Endothelial cell of umbilical vein (primary cell): ENCODE results near the gene EYS. TPM values are rescaled to one million over a fixed set of nuclear protein-coding genes. Genes with fewer than 3 reads are reported as not detected.

Experiments
- BruUV-seq: library from RNA; stranded (reverse); fragments of 400-500 nt; replicated peaks from 2 replicates; lab custom pipeline; 2021; lab: Mats Ljungman, UMichigan
- CTCF ChIA-PET: fragments of 300-600, 350-600 bp; sonication (Branson Sonifier 250); formaldehyde crosslinking; loops from one replicate; lab custom pipeline; 2021; ENCODE audit warnings: antibody characterized with exemption, inconsistent platforms; lab: Charles Lee
- POLR2A ChIA-PET: fragments of 300-600, 350-600 bp; sonication (Branson Sonifier 250); formaldehyde crosslinking; loops from one replicate; lab custom pipeline; 2021; ENCODE audit warnings: antibody characterized with exemption, inconsistent platforms; lab: Charles Lee
- DNase-seq: peaks from one replicate; pipeline ENCODE4 v3.0.0-alpha.2; 2011; ENCODE audit warnings: low read depth, low spot score
- FAIRE-seq: peaks from 2 replicates; lab custom pipeline; 2011; peaks lifted over from hg19 to GRCh38; lab: Jason Lieb, UNC
- H2AFZ ChIP-seq: 2 replicates; pipeline ENCODE4 v1.6.0; 2012; ENCODE audit warnings: low read depth, low read length, control low read depth, inconsistent platforms
- H3K27ac ChIP-seq: 2 replicates; pipeline ENCODE4 v1.5.1; 2011; ENCODE audit warnings: low read depth, mild to moderate bottlenecking, control low read depth, low read length, moderate library complexity; ENCODE audit not compliant: insufficient read depth
- H3K27me3 ChIP-seq, 2 experiments: 2 replicates each; pipeline versions ENCODE4 v1.6.0 to v1.6.1; 2011; ENCODE audit warnings: low read length in 2 of 2, mixed read lengths in 1 of 2; ENCODE audit not compliant: control insufficient read depth in 2 of 2, insufficient read depth in 2 of 2
- H3K36me3 ChIP-seq, 2 experiments: 2 replicates in 1 of 2; 3 replicates in 1 of 2; pipeline ENCODE4 v1.5.1; 2011; ENCODE audit warnings: low read length in 2 of 2, mild to moderate bottlenecking in 1 of 2, moderate library complexity in 1 of 2; ENCODE audit not compliant: control insufficient read depth in 2 of 2, insufficient read depth in 2 of 2; ENCODE audit errors: extremely low read depth in 1 of 2
- H3K4me1 ChIP-seq: 3 replicates; pipeline ENCODE4 v1.5.1; 2011; ENCODE audit warnings: mild to moderate bottlenecking, low read length; ENCODE audit not compliant: control insufficient read depth, insufficient read depth; ENCODE audit errors: extremely low read depth
- H3K4me2 ChIP-seq: 2 replicates; pipeline ENCODE4 v1.6.1; 2011; ENCODE audit warnings: low read length, control low read depth, mixed read lengths; ENCODE audit not compliant: insufficient read depth
- H3K4me3 ChIP-seq, 3 experiments: fragments of 200-600 bp in 1 of 3; sonication (generic), shearing (Covaris generic) in 1 of 3; replicated peaks in 1 of 3; 2 replicates each; pipeline ENCODE4 v1.5.1; 2011 to 2016; ENCODE audit warnings: control low read depth in 3 of 3, low read length in 3 of 3, mild to moderate bottlenecking in 2 of 3, inconsistent platforms in 1 of 3, low read depth in 1 of 3, moderate library complexity in 1 of 3; ENCODE audit not compliant: insufficient read depth in 1 of 3
- H3K79me2 ChIP-seq: 2 replicates; pipeline ENCODE4 v1.6.0; 2012; ENCODE audit warnings: low read length, inconsistent platforms; ENCODE audit not compliant: control insufficient read depth, insufficient read depth
- H3K9ac ChIP-seq: replicated peaks from 2 replicates; pipeline ENCODE3; 2011; ENCODE audit warnings: low read length, control low read depth; ENCODE audit not compliant: insufficient read depth; ENCODE audit errors: extremely low read depth
- H3K9me1 ChIP-seq: replicated peaks from 3 replicates; pipeline ENCODE4 v1.6.0; 2011; ENCODE audit warnings: mild to moderate bottlenecking, low read length; ENCODE audit not compliant: control insufficient read depth, insufficient read depth; ENCODE audit errors: extremely low read depth
- H3K9me3 ChIP-seq: replicated peaks from 2 replicates; pipeline ENCODE4 v1.5.1; 2012; ENCODE audit warnings: low read length, inconsistent platforms; ENCODE audit not compliant: control insufficient read depth, insufficient read depth
- H4K20me1 ChIP-seq: replicated peaks from 2 replicates; pipeline ENCODE3; 2011; ENCODE audit warnings: mild to moderate bottlenecking, low read length; ENCODE audit not compliant: control insufficient read depth, insufficient read depth; ENCODE audit errors: extremely low read depth
- EZH2 ChIP-seq: IDR thresholded peaks from 2 replicates; pipeline ENCODE4 v1.6.1; 2012; ENCODE audit warnings: borderline replicate concordance, low read depth, mild to moderate bottlenecking, moderate library complexity, low read length, inconsistent platforms; ENCODE audit not compliant: severe bottlenecking
- FOS ChIP-seq: IDR thresholded peaks from 2 replicates; pipeline ENCODE4 v1.6.1; 2011; ENCODE audit warnings: mild to moderate bottlenecking, low read length, moderate library complexity, borderline replicate concordance; ENCODE audit not compliant: insufficient read depth
- GATA2 ChIP-seq: IDR thresholded peaks from 2 replicates; pipeline ENCODE4 v1.7.0; 2011; ENCODE audit warnings: low read depth, mild to moderate bottlenecking, moderate library complexity, mixed read lengths, low read length; ENCODE audit not compliant: insufficient read length, insufficient read depth
- JUN ChIP-seq: IDR thresholded peaks from 2 replicates; pipeline ENCODE4 v1.6.1; 2011; ENCODE audit warnings: borderline replicate concordance, low read depth; ENCODE audit not compliant: insufficient read length, insufficient read depth
- MYC ChIP-seq: IDR thresholded peaks from one replicate; pipeline ENCODE4 v1.6.1; 2011; ENCODE audit warnings: mild to moderate bottlenecking, low read depth, low read length
- POLR2A ChIP-seq: IDR thresholded peaks from 2 replicates; pipeline ENCODE4 v1.6.1; 2012; ENCODE audit warnings: low read depth, mild to moderate bottlenecking, control low read depth, low read length
- POLR2AphosphoS5 ChIP-seq: IDR thresholded peaks from 2 replicates; pipeline ENCODE4 v1.6.1; 2012; ENCODE audit warnings: low read depth, mild to moderate bottlenecking, control low read depth, low read length, moderate library complexity; ENCODE audit not compliant: insufficient read depth
- dilution Hi-C: fragments of 300-500 bp; cut with MboI; formaldehyde crosslinking; loops from one replicate; pipeline ENCODE4 v1.15.0; 2019; ENCODE audit warnings: low sequenced_read_pairs; ENCODE audit not compliant: extremely low pct_ligation_motif_present
- intact Hi-C: fragments of 100-400 bp; cut with micrococcal nuclease; formaldehyde crosslinking; loops from one replicate; pipeline ENCODE4 v1.10.0; 2022
- polyA plus RNA-seq, 4 experiments: library from polyadenylated mRNA; depleted of rRNA in 3 of 4; stranded (reverse) in 3 of 4; unstranded in 1 of 4; fragments of >200 nt; gene quantifications; 2 replicates each; pipeline versions ENCODE4 v1.2.1 to v1.2.3, GENCODE V29; 2011 to 2012; ENCODE audit warnings: missing spikeins in 1 of 4
- total RNA-seq: library from RNA; stranded (reverse); gene quantifications from 2 replicates; pipeline ENCODE4 v1.2.3, GENCODE V29; 2021
- TF ChIP-seq, protein P1 (sequence below): IDR thresholded peaks from 2 replicates; pipeline ENCODE4 v1.6.1; 2011; ENCODE audit not compliant: insufficient read depth, insufficient read length
- TF ChIP-seq, protein P2 (sequence below), 2 donors: IDR thresholded peaks; 1 replicate in 1 of 2; 2 replicates in 1 of 2; pipeline ENCODE4 v1.5.1; 2011; ENCODE audit warnings: low read length in 2 of 2, mild to moderate bottlenecking in 2 of 2, moderate library complexity in 2 of 2, control low read depth in 1 of 2, inconsistent platforms in 1 of 2, low read depth in 1 of 2; ENCODE audit not compliant: insufficient read depth in 1 of 2; ENCODE audit errors: extremely low read depth in 1 of 2

The EYS gene
- total and polyA plus RNA-seq, 2 donors (not counting 3 experiments of a cell fraction or from before 2014, with no cell fraction given), result 0.01 to 0.27 TPM

DNA sequence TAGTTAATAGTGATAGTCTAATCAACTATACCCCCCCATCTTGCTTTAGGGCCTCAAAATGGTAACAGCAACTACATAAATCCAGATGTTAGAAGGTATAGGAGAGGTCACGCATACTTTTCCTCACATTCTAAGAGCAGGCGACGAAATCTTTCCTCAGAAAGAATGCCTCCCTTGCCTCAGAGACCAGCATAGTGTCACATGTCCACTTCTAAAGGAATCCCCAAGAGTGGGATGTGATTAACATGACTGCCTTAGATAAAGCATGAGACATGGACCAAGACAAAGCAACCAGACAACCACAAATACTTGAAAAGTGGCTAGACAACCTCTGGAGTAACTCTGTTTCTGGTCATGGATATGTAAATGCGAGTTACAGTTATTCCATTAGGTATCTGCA lies 710.7 kb downstream of the EYS start:
- Histone ChIP-seq H3K9ac (no peak overlapping the region), H3K9me1 (no peaks in the 10 kb centered on the region), H3K4me2 (no peak overlapping the region), H3K9me3 (no peaks in the 10 kb centered on the region), H3K4me3 (no peak overlapping the region), H3K4me1 (no peaks in the 10 kb centered on the region), H3K36me3 (no peaks in the 10 kb centered on the region), H3K79me2 (no peaks in the 10 kb centered on the region), H3K27me3 (no peaks in the 10 kb centered on the region), H2AFZ (no peak overlapping the region), H3K27ac (no peak overlapping the region), H4K20me1 (no peaks in the 10 kb centered on the region)
- DNase-seq (no peak), FAIRE-seq (no peak)
- BruUV-seq, result no TSS peak
- dilution Hi-C loops (no loop called here), intact Hi-C loops (no loop called here)
- no peak for TF ChIP-seq FOS
- TF ChIP-seq, protein P1, sequence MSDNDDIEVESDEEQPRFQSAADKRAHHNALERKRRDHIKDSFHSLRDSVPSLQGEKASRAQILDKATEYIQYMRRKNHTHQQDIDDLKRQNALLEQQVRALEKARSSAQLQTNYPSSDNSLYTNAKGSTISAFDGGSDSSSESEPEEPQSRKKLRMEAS, result no peak
- TF ChIP-seq, protein P2, sequence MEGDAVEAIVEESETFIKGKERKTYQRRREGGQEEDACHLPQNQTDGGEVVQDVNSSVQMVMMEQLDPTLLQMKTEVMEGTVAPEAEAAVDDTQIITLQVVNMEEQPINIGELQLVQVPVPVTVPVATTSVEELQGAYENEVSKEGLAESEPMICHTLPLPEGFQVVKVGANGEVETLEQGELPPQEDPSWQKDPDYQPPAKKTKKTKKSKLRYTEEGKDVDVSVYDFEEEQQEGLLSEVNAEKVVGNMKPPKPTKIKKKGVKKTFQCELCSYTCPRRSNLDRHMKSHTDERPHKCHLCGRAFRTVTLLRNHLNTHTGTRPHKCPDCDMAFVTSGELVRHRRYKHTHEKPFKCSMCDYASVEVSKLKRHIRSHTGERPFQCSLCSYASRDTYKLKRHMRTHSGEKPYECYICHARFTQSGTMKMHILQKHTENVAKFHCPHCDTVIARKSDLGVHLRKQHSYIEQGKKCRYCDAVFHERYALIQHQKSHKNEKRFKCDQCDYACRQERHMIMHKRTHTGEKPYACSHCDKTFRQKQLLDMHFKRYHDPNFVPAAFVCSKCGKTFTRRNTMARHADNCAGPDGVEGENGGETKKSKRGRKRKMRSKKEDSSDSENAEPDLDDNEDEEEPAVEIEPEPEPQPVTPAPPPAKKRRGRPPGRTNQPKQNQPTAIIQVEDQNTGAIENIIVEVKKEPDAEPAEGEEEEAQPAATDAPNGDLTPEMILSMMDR (IDR thresholded peaks at IDR 0.05; ENCODE audit: extremely low read depth in 1 of 2, insufficient read depth in 1 of 2, low read depth in 1 of 2, low read length in 2 of 2), result no peak
- no peak for TF ChIP-seq MYC
- no peak for TF ChIP-seq POLR2A
- no peak for TF ChIP-seq JUN
- no peak for TF ChIP-seq EZH2
- TF ChIP-seq POLR2AphosphoS5, result no peak
- TF ChIP-seq GATA2, result no peak
- ChIA-PET POLR2A (no interaction called here), CTCF (no interaction called here)
